Erythroblast (primary cell): ENCODE results near the gene MAD2L2.

Experiments
- GATA1 ChIP-seq: IDR thresholded peaks from 2 replicates; pipeline ENCODE4 v1.6.1; 2011; ENCODE audit warnings: low read depth, mild to moderate bottlenecking, control low read depth, low read length, moderate library complexity
- POLR2A ChIP-seq: IDR thresholded peaks from 2 replicates; pipeline ENCODE4 v1.6.1; 2011; ENCODE audit warnings: mild to moderate bottlenecking, low read length

GRCh38 chr1:11654137-11654938 is 26.6 kb downstream of the MAD2L2 start, which contains the start of the genes FBXO2 and FBXO44:
- TF ChIP-seq POLR2A (no peak), GATA1 (no peak)
